ENCODE measurements around the gene PTPN9.
A peak's percentile ranks its signal among the peaks of the same experiment; 100 is the strongest.

PTPN9 gene

GRCh38 chr15:75460646-75461045 is 118.5 kb downstream of the PTPN9 start:
- DNase-seq (ENCODE audit: low read depth) = no peak
- in situ Hi-C loops (cut with HindIII; ENCODE audit: low sequenced_read_pairs) = loop anchor here (25.0 kb wide), 1 partner anchor 177 kb away; the partner anchor contains the start of genes IMP3, SNUPN and SNX33
- no peak overlapping the region for H3K4me3 ChIP-seq (ENCODE audit: low read depth, low read length)
- no peak for TF ChIP-seq CTCF (IDR thresholded peaks at IDR 0.05; ENCODE audit: low read depth, low read length, missing control alignments)

GRCh38 chr15:75459581-75459980 is 119.5 kb downstream of the PTPN9 start:
- in situ Hi-C loops (cut with HindIII; ENCODE audit: low sequenced_read_pairs) = loop anchor here (25.0 kb wide), 1 partner anchor 178 kb away; the partner anchor contains the start of genes IMP3, SNUPN and SNX33
- no peak overlapping the region for H3K4me3 ChIP-seq (ENCODE audit: low read depth, low read length)
- TF ChIP-seq CTCF (IDR thresholded peaks at IDR 0.05; ENCODE audit: low read depth, low read length, missing control alignments) = no peak
- DNase-seq (ENCODE audit: low read depth) = no peak

- no peak for TF ChIP-seq CTCF (IDR thresholded peaks at IDR 0.05; ENCODE audit: low read depth, low read length, missing control alignments)
- H3K4me3 ChIP-seq (ENCODE audit: low read depth, low read length) = peak overlapping the region; percentile 93
- in situ Hi-C loops (cut with HindIII; ENCODE audit: low sequenced_read_pairs) = loop anchor here (25.0 kb wide), 1 partner anchor 181 kb away; the partner anchor contains the start of genes IMP3, SNUPN and SNX33
- no peak for DNase-seq (ENCODE audit: low read depth)
Measured at GRCh38 chr15:75456710-75457109, 122.4 kb downstream of the PTPN9 start.

DNA sequence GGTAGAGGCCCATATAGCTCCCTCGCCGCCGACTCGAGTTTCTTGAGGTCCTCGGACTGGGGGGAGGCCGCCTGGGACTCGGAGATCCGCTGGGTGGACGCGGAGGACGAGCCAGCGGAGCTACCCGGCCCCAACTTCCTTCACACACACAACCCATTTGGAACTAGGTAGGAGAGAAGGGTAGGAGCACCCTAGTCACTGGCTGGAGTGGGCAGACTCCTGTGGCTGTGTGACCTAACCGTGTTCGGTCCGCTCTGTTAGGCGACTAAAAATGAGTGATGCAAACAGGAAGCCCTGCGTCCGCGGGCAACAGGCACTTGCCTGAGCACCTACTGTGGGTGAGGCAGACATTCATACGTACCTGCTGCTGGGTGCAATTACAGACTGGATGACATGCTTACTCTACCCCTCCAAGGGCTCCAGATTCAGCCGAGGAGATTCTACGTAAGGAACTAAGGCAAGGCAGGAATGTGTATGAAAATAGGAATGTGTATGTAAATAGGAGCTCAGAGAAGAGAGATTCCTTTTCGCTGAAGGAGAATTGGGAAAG is 123.1 kb downstream of the PTPN9 start:
- no peak for DNase-seq (ENCODE audit: low read depth)
- in situ Hi-C loops (cut with HindIII; ENCODE audit: low sequenced_read_pairs) = loop anchor here (25.0 kb wide), 1 partner anchor 181 kb away; the partner anchor contains the start of genes IMP3, SNUPN and SNX33
- H3K4me3 ChIP-seq (ENCODE audit: low read depth, low read length) = peak overlapping the region; percentile 93
- no peak for TF ChIP-seq CTCF (IDR thresholded peaks at IDR 0.05; ENCODE audit: low read depth, low read length, missing control alignments)

- no peak for DNase-seq (ENCODE audit: low read depth)
- in situ Hi-C loops (cut with HindIII; ENCODE audit: low sequenced_read_pairs) = loop anchor here (25.0 kb wide), 1 partner anchor 182 kb away; the partner anchor contains the start of genes IMP3, SNUPN and SNX33
- H3K4me3 ChIP-seq (ENCODE audit: low read depth, low read length) = peak overlapping the region; percentile 93
- no peak for TF ChIP-seq CTCF (IDR thresholded peaks at IDR 0.05; ENCODE audit: low read depth, low read length, missing control alignments)
Measured at GRCh38 chr15:75455424-75455981, 123.6 kb downstream of the PTPN9 start.

DNA sequence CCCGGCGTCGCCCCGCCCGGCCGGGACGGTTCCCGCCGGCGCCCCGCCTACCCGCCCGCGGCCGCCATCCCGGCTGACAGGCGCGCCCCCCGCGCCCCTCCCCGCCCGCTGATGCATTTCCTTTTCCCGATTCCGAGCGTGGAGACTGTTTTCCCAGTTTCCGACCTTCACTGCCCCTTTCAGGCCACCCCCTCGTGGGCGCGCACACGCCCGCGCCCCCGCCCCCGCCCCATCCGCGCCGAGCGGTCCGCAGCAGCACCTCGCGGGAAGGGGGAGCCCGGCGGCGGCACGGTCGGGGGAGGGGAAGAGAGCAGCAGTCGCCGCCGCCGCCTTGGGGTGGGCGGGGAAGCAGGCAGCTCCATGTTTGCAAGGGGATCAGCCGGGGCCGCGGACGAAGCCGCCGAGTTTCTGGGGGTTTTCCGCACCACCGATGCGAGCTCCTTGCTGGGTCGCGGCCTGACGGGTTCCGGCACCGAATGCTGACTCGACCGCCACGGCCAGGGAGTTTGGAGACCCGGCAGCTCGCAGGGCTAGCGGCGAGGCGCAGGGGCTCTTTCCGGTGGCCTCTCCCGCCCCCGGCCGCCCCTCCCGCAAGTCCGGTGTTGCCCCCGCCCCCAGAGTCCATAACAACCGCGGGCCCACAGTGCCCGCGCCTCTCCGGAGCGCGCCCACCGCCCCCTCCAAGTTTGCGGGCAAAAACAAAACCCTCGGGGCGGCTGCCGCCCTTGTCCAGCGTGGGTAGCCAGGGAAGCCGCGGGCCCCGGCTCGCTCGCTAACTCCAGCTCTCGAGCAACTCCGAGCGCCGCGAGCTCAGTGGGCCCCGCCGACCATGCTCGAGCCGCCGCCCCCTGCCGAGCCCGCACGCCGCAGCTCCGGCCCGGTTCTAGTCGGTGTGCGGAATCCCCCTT is 124.4 kb downstream of the PTPN9 start:
- no peak for TF ChIP-seq CTCF (IDR thresholded peaks at IDR 0.05; ENCODE audit: low read depth, low read length, missing control alignments)
- H3K4me3 ChIP-seq (ENCODE audit: low read depth, low read length) = peak overlapping the region; percentile 93
- no peak for DNase-seq (ENCODE audit: low read depth)
- in situ Hi-C loops (cut with HindIII; ENCODE audit: low sequenced_read_pairs) = loop anchor here (25.0 kb wide), 1 partner anchor 183 kb away; the partner anchor contains the start of genes IMP3, SNUPN and SNX33
